Vagina (tissue), 2 donors: ENCODE data around the gene EARS2. TPM values are rescaled to one million over a fixed set of nuclear protein-coding genes. Genes with fewer than 3 reads are reported as not detected.

Experiments used
- DNase-seq, 2 donors: peaks; one replicate each; pipeline ENCODE4 v3.0.0-alpha.2; 2017; ENCODE audit errors: extremely low spot score in 2 of 2
- H3K27ac ChIP-seq: fragments of 200-600 bp; sonication (generic); one replicate; pipeline ENCODE4 v1.5.1; 2019
- H3K27me3 ChIP-seq: fragments of 200-600 bp; sonication (generic); one replicate; pipeline ENCODE4 v1.5.1; 2019
- H3K36me3 ChIP-seq, 2 donors: fragments of 200-600 bp; sonication (generic); one replicate each; pipeline ENCODE4 v1.5.1; 2017 to 2019
- H3K4me1 ChIP-seq: fragments of 200-600 bp; sonication (generic); one replicate; pipeline ENCODE4 v1.5.1; 2019
- H3K4me3 ChIP-seq, 2 donors: fragments of 200-600 bp; sonication (generic); 1 replicate in 1 of 2; 2 replicates in 1 of 2; pipeline ENCODE4 v1.5.1; 2016 to 2019
- H3K9me3 ChIP-seq: fragments of 200-600 bp; sonication (generic); one replicate; pipeline ENCODE4 v1.5.1; 2019
- CTCF ChIP-seq, 3 experiments: fragments of 450-650 bp in 2 of 3; fragments of 200-600 bp in 1 of 3; sonication (generic) in 1 of 3; IDR thresholded peaks; one replicate each; pipeline ENCODE4 v1.5.1; 2017 to 2019; ENCODE audit warnings: antibody characterized with exemption in 3 of 3, mild to moderate bottlenecking in 2 of 3, moderate library complexity in 2 of 3
- POLR2A ChIP-seq, 2 donors: fragments of 450-650 bp; IDR thresholded peaks; one replicate each; pipeline ENCODE4 v1.6.1; 2017; ENCODE audit warnings: antibody characterized with exemption in 2 of 2, mild to moderate bottlenecking in 2 of 2, moderate library complexity in 2 of 2
- POLR2AphosphoS5 ChIP-seq, 2 donors: sonication (generic); formaldehyde crosslinking; IDR thresholded peaks; one replicate each; pipeline ENCODE4 v1.9.0; 2017; ENCODE audit warnings: antibody characterized with exemption in 2 of 2, mild to moderate bottlenecking in 2 of 2, low read depth in 1 of 2; ENCODE audit not compliant: insufficient read depth in 1 of 2
- intact Hi-C: fragments of 100-400 bp; cut with DNase I; formaldehyde crosslinking; loops from one replicate; pipeline ENCODE4 v1.15.1; 2023
- total RNA-seq: library from RNA; depleted of rRNA; stranded (reverse); fragments of >200 nt; gene quantifications from one replicate; pipeline ENCODE4 v1.2.3, GENCODE V29; 2016

EARS2 gene
- total RNA-seq, 1 donor from 2014 or later, result 46.7 TPM

GRCh38 chr16:23516366-23517137 lies 40.6 kb downstream of the EARS2 start:
- H3K9me3 ChIP-seq, result no peaks in the 10 kb centered on the region
- no peaks in the 10 kb centered on the region for H3K36me3 ChIP-seq
- H3K4me3 ChIP-seq, result no peak overlapping the region
- intact Hi-C loops, result no loop called here
- no peaks in the 10 kb centered on the region for H3K4me1 ChIP-seq
- no peak overlapping the region for H3K27ac ChIP-seq
- DNase-seq, result no peak
- TF ChIP-seq CTCF (IDR thresholded peaks at IDR 0.05) (no peak), POLR2A (IDR thresholded peaks at IDR 0.05) (no peak), POLR2AphosphoS5 (IDR thresholded peaks at IDR 0.05; ENCODE audit: insufficient read depth in 1 of 2, low read depth in 1 of 2) (no peak)
- H3K27me3 ChIP-seq, result no peaks in the 10 kb centered on the region

GRCh38 chr16:23515881-23516280 lies 41.3 kb downstream of the EARS2 start:
- DNase-seq, result no peak
- H3K4me1 ChIP-seq, result no peaks in the 10 kb centered on the region
- no peaks in the 10 kb centered on the region for H3K9me3 ChIP-seq
- TF ChIP-seq CTCF (IDR thresholded peaks at IDR 0.05), result no peak
- TF ChIP-seq POLR2AphosphoS5 (IDR thresholded peaks at IDR 0.05; ENCODE audit: insufficient read depth in 1 of 2, low read depth in 1 of 2), result no peak
- no peak for TF ChIP-seq POLR2A (IDR thresholded peaks at IDR 0.05)
- H3K36me3 ChIP-seq, result no peaks in the 10 kb centered on the region
- intact Hi-C loops, result no loop called here
- H3K27me3 ChIP-seq, result no peaks in the 10 kb centered on the region
- H3K4me3 ChIP-seq, result no peak overlapping the region
- no peak overlapping the region for H3K27ac ChIP-seq

GRCh38 chr16:23514381-23515152 lies 42.6 kb downstream of the EARS2 start:
- Histone ChIP-seq H3K4me3 (no peak overlapping the region), H3K4me1 (no peaks in the 10 kb centered on the region), H3K36me3 (no peaks in the 10 kb centered on the region), H3K9me3 (no peaks in the 10 kb centered on the region), H3K27ac (no peak overlapping the region), H3K27me3 (no peaks in the 10 kb centered on the region)
- TF ChIP-seq POLR2AphosphoS5 (IDR thresholded peaks at IDR 0.05; ENCODE audit: insufficient read depth in 1 of 2, low read depth in 1 of 2), result no peak
- no peak for TF ChIP-seq CTCF (IDR thresholded peaks at IDR 0.05)
- no peak for TF ChIP-seq POLR2A (IDR thresholded peaks at IDR 0.05)
- intact Hi-C loops, result no loop called here
- no peak for DNase-seq

- intact Hi-C loops, result no loop called here
- H3K4me3 ChIP-seq, result no peak overlapping the region
Measured at GRCh38 chr16:23512168-23512695, 44.9 kb downstream of the EARS2 start.

More at GRCh38 chr16:23512168-23512695, 44.9 kb downstream of the EARS2 start:
- H3K4me1 ChIP-seq, result peaks cover 22% of the 10 kb centered on the region
- no peak overlapping the region for H3K27ac ChIP-seq
- no peaks in the 10 kb centered on the region for H3K9me3 ChIP-seq
- no peaks in the 10 kb centered on the region for H3K27me3 ChIP-seq
- no peak for DNase-seq
- H3K36me3 ChIP-seq, result no peaks in the 10 kb centered on the region
- TF ChIP-seq POLR2A (IDR thresholded peaks at IDR 0.05), result no peak
- no peak for TF ChIP-seq POLR2AphosphoS5 (IDR thresholded peaks at IDR 0.05; ENCODE audit: insufficient read depth in 1 of 2, low read depth in 1 of 2)
- no peak for TF ChIP-seq CTCF (IDR thresholded peaks at IDR 0.05)
